ENCODE results near the gene MAST4. TPM values are rescaled to one million over a fixed set of nuclear protein-coding genes. Genes with fewer than 3 reads are reported as not detected.

Gene MAST4
- total RNA-seq, 1 donor from 2014 or later: 0.99 TPM

DNA sequence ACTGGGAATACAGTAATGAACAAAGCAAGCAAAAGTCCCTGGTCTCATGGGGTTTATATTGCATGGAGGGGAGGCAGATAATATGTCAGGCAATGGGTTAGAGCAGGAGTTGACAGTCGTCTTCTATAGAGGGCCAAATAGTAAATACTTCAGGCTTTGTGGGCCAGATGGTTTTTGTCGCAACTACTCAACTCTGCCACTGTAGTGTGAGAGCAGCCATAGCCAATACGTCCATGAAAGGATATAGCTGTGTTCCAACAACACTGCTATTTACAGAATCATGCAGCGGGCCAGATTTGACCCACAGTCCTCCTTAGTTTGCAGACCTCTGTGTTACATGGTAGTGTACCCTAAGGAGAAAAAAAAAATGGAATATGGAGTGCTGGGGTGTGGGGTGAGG lies 25.5 kb downstream of the MAST4 start:
- H3K27me3 ChIP-seq: no peaks in the 10 kb centered on the region
- Mint-ChIP-seq H3K36me3 (no peaks in the 10 kb centered on the region), H3K27me3 (ENCODE audit: insufficient read depth, low read depth) (peaks cover 3% of the 10 kb centered on the region)

DNA sequence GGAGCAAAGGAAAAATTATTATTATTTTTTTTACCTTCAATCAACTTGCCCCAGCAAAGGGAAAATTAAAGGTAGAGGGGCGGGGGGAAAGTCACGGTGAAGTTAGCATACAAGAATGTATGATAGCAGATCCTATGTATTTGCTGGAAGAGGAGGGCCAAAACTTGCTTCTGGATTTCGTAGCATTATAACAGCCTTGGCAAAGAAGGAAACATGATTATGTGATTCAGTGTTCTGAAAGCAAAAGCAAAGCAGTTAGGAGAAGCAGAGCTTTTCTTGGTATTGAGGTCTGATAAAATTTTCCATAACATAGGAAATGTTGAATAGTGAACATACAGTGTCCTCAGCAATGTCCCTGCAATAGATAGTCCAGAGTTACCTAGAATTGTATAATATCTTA lies 32.4 kb downstream of the MAST4 start:
- Histone ChIP-seq H3K9ac (no peak overlapping the region), H3K27me3 (no peaks in the 10 kb centered on the region), H2AFZ (replicated peaks) (no peak overlapping the region), H3K36me3 (no peaks in the 10 kb centered on the region), H3K79me2 (ENCODE audit: low read depth) (no peaks in the 10 kb centered on the region), H3K4me2 (no peak overlapping the region), H3K27ac (no peak overlapping the region), H3F3A (ENCODE audit: low read depth) (no peaks in the 10 kb centered on the region), H3K4me1 (peaks cover 4% of the 10 kb centered on the region), H4K20me1 (ENCODE audit: low read depth) (no peaks in the 10 kb centered on the region), H3K4me3 (no peak overlapping the region), H3K9me3 (ENCODE audit: low read depth) (no peaks in the 10 kb centered on the region)
- H3K27me3 Mint-ChIP-seq (ENCODE audit: insufficient read depth, low read depth): peaks cover 6% of the 10 kb centered on the region
- H3K4me1 Mint-ChIP-seq: no peaks in the 10 kb centered on the region
- H3K27ac Mint-ChIP-seq: no peak overlapping the region
- TF ChIP-seq EZH2phosphoT487 (IDR thresholded peaks at IDR 0.05) (no peak), EZH2 (IDR thresholded peaks at IDR 0.05) (no peak)
- peaks cover 3% of the 10 kb centered on the region for H3K9me3 Mint-ChIP-seq
- no peaks in the 10 kb centered on the region for H3K36me3 Mint-ChIP-seq
- H3K4me3 Mint-ChIP-seq: no peak overlapping the region
- DNase-seq (ENCODE audit: low spot score): no peak

More for the DNA sequence above, 25.5 kb downstream of the MAST4 start:
- Mint-ChIP-seq H3K27ac (no peak overlapping the region), H3K4me3 (no peak overlapping the region), H3K4me1 (peaks cover 11% of the 10 kb centered on the region), H3K9me3 (peaks cover 12% of the 10 kb centered on the region)
- no peak overlapping the region for H3K9ac ChIP-seq
- H2AFZ ChIP-seq (replicated peaks): no peak overlapping the region
- no peaks in the 10 kb centered on the region for H3F3A ChIP-seq (ENCODE audit: low read depth)
- no peak overlapping the region for H3K4me2 ChIP-seq
- no peak overlapping the region for H3K27ac ChIP-seq
- TF ChIP-seq, protein P1, sequence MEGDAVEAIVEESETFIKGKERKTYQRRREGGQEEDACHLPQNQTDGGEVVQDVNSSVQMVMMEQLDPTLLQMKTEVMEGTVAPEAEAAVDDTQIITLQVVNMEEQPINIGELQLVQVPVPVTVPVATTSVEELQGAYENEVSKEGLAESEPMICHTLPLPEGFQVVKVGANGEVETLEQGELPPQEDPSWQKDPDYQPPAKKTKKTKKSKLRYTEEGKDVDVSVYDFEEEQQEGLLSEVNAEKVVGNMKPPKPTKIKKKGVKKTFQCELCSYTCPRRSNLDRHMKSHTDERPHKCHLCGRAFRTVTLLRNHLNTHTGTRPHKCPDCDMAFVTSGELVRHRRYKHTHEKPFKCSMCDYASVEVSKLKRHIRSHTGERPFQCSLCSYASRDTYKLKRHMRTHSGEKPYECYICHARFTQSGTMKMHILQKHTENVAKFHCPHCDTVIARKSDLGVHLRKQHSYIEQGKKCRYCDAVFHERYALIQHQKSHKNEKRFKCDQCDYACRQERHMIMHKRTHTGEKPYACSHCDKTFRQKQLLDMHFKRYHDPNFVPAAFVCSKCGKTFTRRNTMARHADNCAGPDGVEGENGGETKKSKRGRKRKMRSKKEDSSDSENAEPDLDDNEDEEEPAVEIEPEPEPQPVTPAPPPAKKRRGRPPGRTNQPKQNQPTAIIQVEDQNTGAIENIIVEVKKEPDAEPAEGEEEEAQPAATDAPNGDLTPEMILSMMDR (IDR thresholded peaks at IDR 0.05): no peak
- no peak for TF ChIP-seq EZH2 (IDR thresholded peaks at IDR 0.05)
- no peak for TF ChIP-seq EZH2phosphoT487 (IDR thresholded peaks at IDR 0.05)
- H4K20me1 ChIP-seq (ENCODE audit: low read depth): no peaks in the 10 kb centered on the region
- H3K36me3 ChIP-seq: no peaks in the 10 kb centered on the region
- H3K4me1 ChIP-seq: peaks cover 24% of the 10 kb centered on the region
- DNase-seq (ENCODE audit: low spot score): no peak
- H3K4me3 ChIP-seq: no peak overlapping the region
- no peaks in the 10 kb centered on the region for H3K79me2 ChIP-seq (ENCODE audit: low read depth)
- H3K9me3 ChIP-seq (ENCODE audit: low read depth): no peaks in the 10 kb centered on the region

DNA sequence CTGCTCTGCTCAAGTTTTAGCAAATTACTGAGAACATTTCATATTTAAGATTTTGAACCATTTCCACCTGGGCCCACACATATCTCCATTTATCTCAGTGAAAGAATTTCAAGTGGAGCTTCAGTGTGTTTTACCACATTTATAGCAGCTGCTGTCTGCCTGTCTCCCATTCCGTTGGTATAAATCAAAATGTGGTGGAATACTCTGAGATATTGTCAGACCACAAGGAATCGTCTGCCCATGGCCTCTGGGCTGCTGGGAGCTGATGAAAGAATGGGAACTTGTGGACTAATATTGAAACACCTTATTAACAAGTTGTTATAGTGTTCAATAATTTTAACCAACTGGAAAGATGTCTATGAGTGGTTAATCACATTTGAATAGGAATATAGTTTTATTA lies 33.3 kb downstream of the MAST4 start:
- DNase-seq (ENCODE audit: low spot score): no peak
- no peaks in the 10 kb centered on the region for H3K36me3 Mint-ChIP-seq
- no peaks in the 10 kb centered on the region for H3K27me3 ChIP-seq
- H3K79me2 ChIP-seq (ENCODE audit: low read depth): no peaks in the 10 kb centered on the region
- no peaks in the 10 kb centered on the region for H3K36me3 ChIP-seq
- no peak overlapping the region for H3K27ac ChIP-seq
- H3K4me1 Mint-ChIP-seq: peaks cover 5% of the 10 kb centered on the region
- TF ChIP-seq, protein P1 (IDR thresholded peaks at IDR 0.05): no peak
- no peak for TF ChIP-seq EZH2phosphoT487 (IDR thresholded peaks at IDR 0.05)
- no peak for TF ChIP-seq EZH2 (IDR thresholded peaks at IDR 0.05)
- no peaks in the 10 kb centered on the region for H3K9me3 Mint-ChIP-seq
- H3F3A ChIP-seq (ENCODE audit: low read depth): no peaks in the 10 kb centered on the region
- no peak overlapping the region for H2AFZ ChIP-seq (replicated peaks)
- no peak overlapping the region for H3K27ac Mint-ChIP-seq
- no peak overlapping the region for H3K4me3 Mint-ChIP-seq
- H3K9ac ChIP-seq: no peak overlapping the region
- H3K27me3 Mint-ChIP-seq (ENCODE audit: insufficient read depth, low read depth): peaks cover 3% of the 10 kb centered on the region
- peaks cover 12% of the 10 kb centered on the region for H3K4me1 ChIP-seq
- no peak overlapping the region for H3K4me2 ChIP-seq
- H4K20me1 ChIP-seq (ENCODE audit: low read depth): no peaks in the 10 kb centered on the region
- no peaks in the 10 kb centered on the region for H3K9me3 ChIP-seq (ENCODE audit: low read depth)
- H3K4me3 ChIP-seq: no peak overlapping the region

DNA sequence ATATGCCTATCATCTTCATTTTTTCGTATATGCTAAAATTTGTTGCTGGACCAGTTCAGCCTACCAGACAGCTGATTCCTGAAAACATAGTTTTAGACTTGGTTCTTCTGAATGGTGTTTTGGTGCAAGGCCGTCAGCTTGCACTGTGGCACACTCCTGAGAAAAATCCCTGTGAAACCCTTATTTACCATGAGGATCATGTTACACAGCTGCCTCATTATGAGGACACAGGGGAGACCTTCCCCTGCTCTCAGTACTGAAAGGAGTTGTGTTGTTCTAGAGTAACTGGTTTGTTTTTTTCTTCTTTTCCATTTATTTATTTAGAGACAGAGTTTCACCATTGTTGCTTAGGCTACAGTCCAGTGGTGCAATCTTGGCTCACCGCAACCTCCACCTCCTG lies 37.6 kb downstream of the MAST4 start:
- H3K9me3 ChIP-seq (ENCODE audit: low read depth): no peaks in the 10 kb centered on the region
- H3K27ac ChIP-seq: no peak overlapping the region
- Mint-ChIP-seq H3K27me3 (ENCODE audit: insufficient read depth, low read depth) (no peaks in the 10 kb centered on the region), H3K9me3 (no peaks in the 10 kb centered on the region), H3K4me1 (peaks cover 5% of the 10 kb centered on the region), H3K4me3 (no peak overlapping the region), H3K27ac (no peak overlapping the region), H3K36me3 (no peaks in the 10 kb centered on the region)
- no peaks in the 10 kb centered on the region for H4K20me1 ChIP-seq (ENCODE audit: low read depth)
- no peak overlapping the region for H3K9ac ChIP-seq
- TF ChIP-seq, protein P1 (IDR thresholded peaks at IDR 0.05): no peak
- TF ChIP-seq EZH2 (IDR thresholded peaks at IDR 0.05) (no peak), EZH2phosphoT487 (IDR thresholded peaks at IDR 0.05) (no peak)
- no peak overlapping the region for H2AFZ ChIP-seq (replicated peaks)
- H3K4me3 ChIP-seq: no peak overlapping the region
- no peaks in the 10 kb centered on the region for H3K36me3 ChIP-seq
- H3K27me3 ChIP-seq: no peaks in the 10 kb centered on the region
- H3F3A ChIP-seq (ENCODE audit: low read depth): no peaks in the 10 kb centered on the region
- H3K4me1 ChIP-seq: peaks cover 12% of the 10 kb centered on the region
- peak overlapping the region; percentile 42 for H3K4me2 ChIP-seq
- DNase-seq (ENCODE audit: low spot score): peak; percentile 41
- H3K79me2 ChIP-seq (ENCODE audit: low read depth): no peaks in the 10 kb centered on the region

Data from neural progenitor cell (in vitro differentiated cells).